GM12878 (cell line): ENCODE measurements around the gene RETREG2. TPM values are rescaled to one million over a fixed set of nuclear protein-coding genes. Genes with fewer than 3 reads are reported as not detected.

Source experiments
- ATF3 ChIP-seq: IDR thresholded peaks from 2 replicates; pipeline ENCODE4 v1.6.1; 2011; ENCODE audit warnings: low read depth, mild to moderate bottlenecking, low read length, moderate library complexity, borderline replicate concordance; ENCODE audit errors: extremely low read depth
- BCL3 ChIP-seq: IDR thresholded peaks from 2 replicates; pipeline ENCODE4 v1.6.1; 2011; ENCODE audit warnings: borderline replicate concordance, low read depth, mild to moderate bottlenecking, moderate library complexity, low read length; ENCODE audit not compliant: insufficient read depth, poor library complexity, severe bottlenecking
- E2F8 ChIP-seq: fragments of 450-650 bp; IDR thresholded peaks from 2 replicates; pipeline ENCODE4 v1.6.1; 2018; ENCODE audit warnings: mild to moderate bottlenecking, low read depth, moderate library complexity; ENCODE audit not compliant: partially characterized antibody
- ETV6 ChIP-seq, 2 experiments: fragments of 450-650 bp in 1 of 2; IDR thresholded peaks in 1 of 2; conservative IDR thresholded peaks in 1 of 2; 2 replicates each; pipeline ENCODE4 v1.6.1; 2014; ENCODE audit warnings: antibody characterized with exemption in 1 of 2, borderline replicate concordance in 1 of 2, low read depth in 1 of 2, mild to moderate bottlenecking in 1 of 2, moderate library complexity in 1 of 2
- EZH2 ChIP-seq: IDR thresholded peaks from 2 replicates; pipeline ENCODE4 v1.6.1; 2012; ENCODE audit warnings: low read depth, mild to moderate bottlenecking, control low read depth, inconsistent platforms, low read length, borderline replicate concordance; ENCODE audit not compliant: control insufficient read depth
- FOXM1 ChIP-seq: IDR thresholded peaks from 2 replicates; pipeline ENCODE4 v1.6.1; 2012; ENCODE audit warnings: low read depth, mild to moderate bottlenecking, inconsistent platforms, low read length, moderate library complexity
- HCFC1 ChIP-seq: fragments of 150-350 bp; IDR thresholded peaks from 2 replicates; pipeline ENCODE4 v1.6.1; 2014; ENCODE audit warnings: low read length
- HDAC6 ChIP-seq: fragments of 200-600 bp; sonication (generic); IDR thresholded peaks from one replicate; pipeline ENCODE4 v1.8.0; 2017; ENCODE audit warnings: antibody characterized with exemption; ENCODE audit not compliant: unreplicated experiment
- IKZF1 ChIP-seq: fragments of 450-650 bp; conservative IDR thresholded peaks from 2 replicates; pipeline ENCODE4 v1.6.1; 2017; ENCODE audit warnings: antibody characterized with exemption, mild to moderate bottlenecking
- MEF2A ChIP-seq: IDR thresholded peaks from 2 replicates; pipeline ENCODE4 v1.6.1; 2011; ENCODE audit warnings: low read depth, mild to moderate bottlenecking, low read length, moderate library complexity; ENCODE audit not compliant: insufficient read depth
- MYB ChIP-seq: fragments of 150-350 bp; IDR thresholded peaks from 2 replicates; pipeline ENCODE4 v1.6.1; 2014; ENCODE audit warnings: mild to moderate bottlenecking, low read depth, low read length, borderline replicate concordance
- MYC ChIP-seq: IDR thresholded peaks from 2 replicates; pipeline ENCODE4 v1.6.1; 2011; ENCODE audit warnings: mild to moderate bottlenecking, low read length, moderate library complexity, inconsistent platforms; ENCODE audit not compliant: insufficient read depth, insufficient replicate concordance, insufficient read length, severe bottlenecking
- PAX5 ChIP-seq: IDR thresholded peaks from 2 replicates; pipeline ENCODE4 v1.6.1; 2011; ENCODE audit warnings: low read depth, low read length, borderline replicate concordance
- POLR2AphosphoS5 ChIP-seq: IDR thresholded peaks from 2 replicates; pipeline ENCODE4 v1.6.1; 2011; ENCODE audit warnings: mild to moderate bottlenecking, low read length, inconsistent platforms
- RBBP5 ChIP-seq: fragments of 200-600 bp; sonication (generic); conservative IDR thresholded peaks from 2 replicates; pipeline ENCODE4 v1.6.1; 2016
- RELA ChIP-seq: fragments of 450-650 bp; IDR thresholded peaks from 2 replicates; pipeline ENCODE4 v1.8.0; 2014; ENCODE audit warnings: borderline replicate concordance; ENCODE audit not compliant: partially characterized antibody
- REST ChIP-seq: IDR thresholded peaks from 2 replicates; pipeline ENCODE4 v1.6.1; 2012; ENCODE audit warnings: mild to moderate bottlenecking, low read depth, low read length
- YBX1 ChIP-seq: fragments of 450-650 bp; IDR thresholded peaks from 2 replicates; pipeline ENCODE4 v1.6.1; 2016; ENCODE audit warnings: antibody characterized with exemption
- ZNF207 ChIP-seq: fragments of 450-650 bp; IDR thresholded peaks from 2 replicates; pipeline ENCODE4 v1.6.1; 2014; ENCODE audit warnings: antibody characterized with exemption, mild to moderate bottlenecking, borderline replicate concordance
- polyA plus RNA-seq, 11 experiments: library from polyadenylated mRNA; depleted of rRNA in 4 of 11; unstranded in 6 of 11; stranded (reverse) in 5 of 11; fragments of >200 nt; fragmentation: Nextera tagmentation in 4 of 11; fragmentation: Illumina TruSeq in 1 of 11; extraction: Ambion mirVana in 4 of 11; extraction: Trizol in 1 of 11; gene quantifications; 1 replicate in 1 of 11; 2 replicates in 10 of 11; pipeline versions ENCODE4 v1.2.1 to v1.2.3, GENCODE V29; 2011 to 2016; ENCODE audit warnings: inconsistent platforms in 2 of 11, missing spikeins in 2 of 11, low read depth in 1 of 11
- total RNA-seq, 4 experiments: library from RNA; depleted of rRNA in 3 of 4; stranded (reverse); fragments of >200 nt in 3 of 4; fragmentation: Illumina TruSeq in 1 of 4; extraction: Trizol in 1 of 4; gene quantifications; 2 replicates each; pipeline versions ENCODE4 v1.2.1 to v1.2.3, GENCODE V29; 2013 to 2021

Gene RETREG2
- total and polyA plus RNA-seq, 10 of the 15 experiments (the other 5 are each of a cell fraction or from before 2014, with no cell fraction given): 10.1 to 72.0 (median 28.3) TPM

- TF ChIP-seq E2F8: no peak
- peak; percentile 99 for TF ChIP-seq ATF3
- TF ChIP-seq MYB: no peak
- peak; percentile 93 for TF ChIP-seq RELA
- TF ChIP-seq EZH2: no peak
- TF ChIP-seq BCL3: peak; percentile 37
- no peak for TF ChIP-seq HDAC6
- no peak for TF ChIP-seq MEF2A
- peak; percentile 89 for TF ChIP-seq IKZF1
- no peak for TF ChIP-seq FOXM1
- peak; percentile 88 for TF ChIP-seq POLR2AphosphoS5
- peak; percentile 89; the same call in 1 of the 2 replicates for TF ChIP-seq ZNF207
- TF ChIP-seq RBBP5: no peak
- peak; percentile 57 for TF ChIP-seq HCFC1
- no peak for TF ChIP-seq YBX1
- 0 out of 2 replicates have a peak, but pooled peaks have one; percentile 12 for TF ChIP-seq PAX5
- no peak for TF ChIP-seq REST
- TF ChIP-seq ETV6 (conservative IDR thresholded peaks at IDR 0.05 in 1 of 2, IDR thresholded peaks at IDR 0.05 in 1 of 2; ENCODE audit: borderline replicate concordance in 1 of 2, low read depth in 1 of 2): no peak
- no peak for TF ChIP-seq MYC
These were observed at the start of gene RETREG2 (continued) for GRCh38 chr2:219177552-219178376.
